DOHH2 (cell line): ENCODE results near the gene KBTBD6.
"Not testable (repeated sequence)": the region's sequence is repeated elsewhere in the genome, so short reads cannot be mapped to it uniquely, and the experiment has no call there.

ENCODE experiments used
- H3F3A ChIP-seq: fragments of 200-600 bp; sonication (generic), shearing (Covaris generic); 2 replicates; pipeline ENCODE4 v1.6.0; 2016; ENCODE audit warnings: antibody characterized with exemption, mild to moderate bottlenecking; ENCODE audit not compliant: control insufficient read depth, insufficient read depth
- H3K27ac ChIP-seq: fragments of 200-600 bp; sonication (generic); 2 replicates; pipeline ENCODE4 v1.5.1; 2014; ENCODE audit warnings: low read depth, mild to moderate bottlenecking, low read length, moderate library complexity
- H3K27me3 ChIP-seq: fragments of 200-600 bp; sonication (generic); 2 replicates; pipeline ENCODE4 v1.6.1; 2014; ENCODE audit warnings: mild to moderate bottlenecking, low read length, mixed read lengths; ENCODE audit not compliant: control insufficient read depth
- H3K36me3 ChIP-seq: fragments of 200-600 bp; sonication (generic); 2 replicates; pipeline ENCODE4 v1.6.1; 2014; ENCODE audit warnings: mild to moderate bottlenecking, low read length, moderate library complexity, mixed read lengths; ENCODE audit not compliant: control insufficient read depth
- H3K4me1 ChIP-seq: fragments of 200-600 bp; sonication (generic); 2 replicates; pipeline ENCODE4 v1.6.1; 2014; ENCODE audit warnings: mild to moderate bottlenecking, low read length, mixed read lengths; ENCODE audit not compliant: control insufficient read depth
- H3K4me2 ChIP-seq: fragments of 200-600 bp; sonication (generic); 2 replicates; pipeline ENCODE4 v1.6.0; 2014; ENCODE audit warnings: mild to moderate bottlenecking, low read length, moderate library complexity
- H3K4me3 ChIP-seq: fragments of 200-600 bp; sonication (generic); 2 replicates; pipeline ENCODE4 v1.5.1; 2014; ENCODE audit warnings: mild to moderate bottlenecking, low read length, mixed read lengths
- H3K79me2 ChIP-seq: fragments of 200-600 bp; sonication (generic); 2 replicates; pipeline ENCODE4 v1.6.1; 2014; ENCODE audit warnings: mild to moderate bottlenecking, low read length, mixed read lengths; ENCODE audit not compliant: control insufficient read depth
- H3K9me2 ChIP-seq: fragments of 200-600 bp; sonication (generic); replicated peaks from 2 replicates; pipeline ENCODE4 v1.6.1; 2014; ENCODE audit warnings: mild to moderate bottlenecking, low read length, mixed read lengths; ENCODE audit not compliant: control insufficient read depth
- H3K9me3 ChIP-seq: fragments of 200-600 bp; sonication (generic); 2 replicates; pipeline ENCODE4 v1.6.1; 2014; ENCODE audit warnings: antibody characterized with exemption, low read length, mixed read lengths; ENCODE audit not compliant: control insufficient read depth, insufficient read depth
- H4K20me1 ChIP-seq: fragments of 200-600 bp; sonication (generic); 2 replicates; pipeline ENCODE4 v1.6.0; 2014; ENCODE audit warnings: low read depth, mild to moderate bottlenecking, antibody characterized with exemption, low read length, moderate library complexity; ENCODE audit not compliant: control insufficient read depth, insufficient read depth
- CTCF ChIP-seq: fragments of 200-600 bp; sonication (generic); IDR thresholded peaks from one replicate; pipeline ENCODE4 v1.5.1; 2014; ENCODE audit warnings: antibody characterized with exemption, mild to moderate bottlenecking, low read depth, low read length; ENCODE audit not compliant: poor library complexity, severe bottlenecking
- EZH2phosphoT487 ChIP-seq: fragments of 200-600 bp; sonication (generic); IDR thresholded peaks from 2 replicates; pipeline ENCODE4 v1.6.1; 2017; ENCODE audit warnings: borderline replicate concordance, mild to moderate bottlenecking, antibody characterized with exemption, low read length, moderate library complexity, mixed read lengths

KBTBD6 gene

DNA sequence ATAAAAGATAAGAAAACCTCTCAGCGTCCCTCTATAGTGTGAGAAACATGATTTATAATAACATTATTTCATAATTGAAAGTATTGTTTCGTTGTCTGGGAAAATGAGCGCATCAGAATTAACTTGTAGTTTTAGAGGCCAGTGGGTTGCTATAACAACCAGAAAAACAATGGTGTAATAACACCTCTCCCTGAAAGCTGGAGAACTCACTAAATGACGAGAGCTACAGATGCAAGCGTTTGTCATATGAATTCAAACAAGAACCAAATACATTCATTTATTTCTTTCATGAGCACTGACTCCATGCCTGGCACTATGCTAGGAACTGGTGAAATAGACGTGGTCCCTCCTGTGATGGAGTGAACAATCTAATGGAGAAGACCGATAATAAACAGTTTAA, 45.4 kb upstream of the KBTBD6 start:
- H4K20me1 ChIP-seq: no peaks in the 10 kb centered on the region
- H3K79me2 ChIP-seq: no peaks in the 10 kb centered on the region
- H3K9me3 ChIP-seq: peaks cover 7% of the 10 kb centered on the region; the same call in 1 of the 2 replicates
- no peaks in the 10 kb centered on the region for H3K36me3 ChIP-seq
- H3K27me3 ChIP-seq: no peaks in the 10 kb centered on the region
- TF ChIP-seq EZH2phosphoT487 (no peak), CTCF (no peak)
- no peak overlapping the region for H3K4me3 ChIP-seq
- H3K27ac ChIP-seq: no peak overlapping the region
- no peaks in the 10 kb centered on the region for H3F3A ChIP-seq
- H3K4me2 ChIP-seq: no peak overlapping the region
- no peaks in the 10 kb centered on the region for H3K4me1 ChIP-seq
- no peaks in the 10 kb centered on the region for H3K9me2 ChIP-seq

DNA sequence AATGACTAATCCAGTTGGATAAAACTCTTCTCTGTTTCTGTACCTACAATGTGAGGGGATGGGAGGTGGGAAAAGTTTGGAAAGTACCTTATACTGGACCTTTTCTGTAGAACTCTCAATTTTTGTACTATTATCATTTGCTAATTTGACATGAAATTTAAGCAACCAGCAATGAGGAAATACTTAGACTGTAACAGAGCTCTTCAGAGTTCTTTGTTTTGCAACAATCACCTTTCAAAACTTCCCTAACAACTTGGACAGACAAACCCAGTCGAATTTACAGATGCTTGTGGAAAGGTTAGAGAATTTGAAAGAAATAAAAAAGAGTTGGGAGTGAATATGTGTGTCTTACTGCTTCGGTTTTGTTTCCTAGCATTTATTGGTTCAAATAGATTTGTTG, 45.0 kb upstream of the KBTBD6 start:
- peaks cover 7% of the 10 kb centered on the region; the same call in 1 of the 2 replicates for H3K9me3 ChIP-seq
- H4K20me1 ChIP-seq: no peaks in the 10 kb centered on the region
- H3K4me3 ChIP-seq: no peak overlapping the region
- no peaks in the 10 kb centered on the region for H3F3A ChIP-seq
- no peak overlapping the region for H3K27ac ChIP-seq
- no peaks in the 10 kb centered on the region for H3K79me2 ChIP-seq
- no peak overlapping the region for H3K4me2 ChIP-seq
- no peaks in the 10 kb centered on the region for H3K9me2 ChIP-seq
- H3K4me1 ChIP-seq: no peaks in the 10 kb centered on the region
- no peaks in the 10 kb centered on the region for H3K27me3 ChIP-seq
- TF ChIP-seq CTCF (no peak), EZH2phosphoT487 (no peak)
- no peaks in the 10 kb centered on the region for H3K36me3 ChIP-seq

GRCh38 chr13:41175576-41175975, 43.0 kb upstream of the KBTBD6 start:
- H3K4me2 ChIP-seq, H3K79me2 ChIP-seq, H3K27ac ChIP-seq, H3K4me3 ChIP-seq, H3K9me3 ChIP-seq, H3K9me2 ChIP-seq, H3K36me3 ChIP-seq, H3K27me3 ChIP-seq, H3F3A ChIP-seq, H4K20me1 ChIP-seq, H3K4me1 ChIP-seq: not testable (repeated sequence)

DNA sequence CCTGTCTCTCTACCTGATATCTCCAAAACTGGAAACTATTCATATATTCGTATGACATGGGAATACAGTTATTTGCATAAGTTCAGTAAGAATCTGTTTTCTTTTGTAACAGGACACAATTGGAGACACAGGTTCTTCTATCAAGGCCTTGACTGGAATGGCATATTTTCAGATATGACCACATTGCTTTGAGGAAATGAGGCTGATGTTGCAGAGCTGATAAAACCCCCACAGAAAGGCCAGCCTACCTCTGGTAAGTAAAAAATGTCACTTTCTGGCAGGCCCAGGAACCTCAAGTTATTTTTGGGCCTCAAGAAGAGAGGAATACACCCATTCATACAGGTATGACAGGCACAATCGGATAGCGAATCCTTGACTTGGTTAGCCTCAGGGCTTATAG, 29.5 kb upstream of the KBTBD6 start:
- H4K20me1 ChIP-seq: no peaks in the 10 kb centered on the region
- H3K4me3 ChIP-seq: no peak overlapping the region
- no peaks in the 10 kb centered on the region for H3K4me1 ChIP-seq
- H3F3A ChIP-seq: no peaks in the 10 kb centered on the region
- no peaks in the 10 kb centered on the region for H3K9me3 ChIP-seq
- TF ChIP-seq EZH2phosphoT487: no peak
- TF ChIP-seq CTCF: no peak
- H3K4me2 ChIP-seq: no peak overlapping the region
- no peak overlapping the region for H3K27ac ChIP-seq
- no peaks in the 10 kb centered on the region for H3K9me2 ChIP-seq
- no peaks in the 10 kb centered on the region for H3K27me3 ChIP-seq
- no peaks in the 10 kb centered on the region for H3K36me3 ChIP-seq
- H3K79me2 ChIP-seq: no peaks in the 10 kb centered on the region
